G401 (cell line): Measurements from ENCODE around the gene ITFG2. TPM values are rescaled to one million over a fixed set of nuclear protein-coding genes. Genes with fewer than 3 reads are reported as not detected.
"Not testable (repeated sequence)": the region's sequence is repeated elsewhere in the genome, so short reads cannot be mapped to it uniquely, and the experiment has no call there.

Experiments
- DNase-seq: peaks from one replicate; pipeline ENCODE4 v3.0.0-alpha.2; 2015; ENCODE audit warnings: low spot score
- in situ Hi-C: cut with HindIII; loops from 2 replicates; pipeline ENCODE4 v1.10.0; 2016; ENCODE audit warnings: low sequenced_read_pairs, mixed read lengths
- total RNA-seq: library from RNA; depleted of rRNA; stranded (reverse); fragments of >200 nt; shearing (Covaris generic); gene quantifications from 2 replicates; pipeline ENCODE4 v1.2.3, GENCODE V29; 2014; rRNA removed

ITFG2 gene
- total RNA-seq, 1 experiment from 2014 or later: 6.4 TPM

GRCh38 chr12:2855546-2855945, 43.1 kb downstream of the ITFG2 start:
- no peak for DNase-seq
- in situ Hi-C loops: no loop called here

GRCh38 chr12:2856051-2856450, 43.6 kb downstream of the ITFG2 start:
- in situ Hi-C loops: no loop called here
- DNase-seq: no peak

- in situ Hi-C loops: no loop called here
- no peak for DNase-seq
Observed at GRCh38 chr12:2857021-2857431, 44.6 kb downstream of the ITFG2 start, which contains the start of gene TEX52. TSS of gene TEX52 (minus strand) at chr12:2857039. CDS start at chr12:2857026, 13 bp downstream.

GRCh38 chr12:2857576-2857975, 45.1 kb downstream of the ITFG2 start:
- no peak for DNase-seq
- in situ Hi-C loops: no loop called here

GRCh38 chr12:2858334-2858733, 45.9 kb downstream of the ITFG2 start:
- in situ Hi-C loops: no loop called here
- no peak for DNase-seq

- in situ Hi-C loops: no loop called here
- no peak for DNase-seq
Observed at GRCh38 chr12:2858944-2859421, 46.5 kb downstream of the ITFG2 start.

- no peak for DNase-seq
- in situ Hi-C loops: no loop called here
Observed at GRCh38 chr12:2860170-2860569, 47.7 kb downstream of the ITFG2 start.

GRCh38 chr12:2862876-2863275, 50.4 kb downstream of the ITFG2 start:
- no peak for DNase-seq
- in situ Hi-C loops: no loop called here

GRCh38 chr12:2863402-2863801, 50.9 kb downstream of the ITFG2 start:
- in situ Hi-C loops, DNase-seq: not testable (repeated sequence)

GRCh38 chr12:2864198-2864597, 51.7 kb downstream of the ITFG2 start:
- DNase-seq: no peak
- in situ Hi-C loops: no loop called here

GRCh38 chr12:2868986-2869632, 56.6 kb downstream of the ITFG2 start:
- in situ Hi-C loops: not testable (repeated sequence)

More at GRCh38 chr12:2868986-2869632, 56.6 kb downstream of the ITFG2 start:
- DNase-seq: not testable (repeated sequence)

Other genes with a start within 250 kb of the ITFG2 start
- 95.0 and 137 TPM in 2 replicates for gene FKBP4, start 17.7 kb upstream of the ITFG2 start, total RNA-seq
- gene NRIP2, start 22.4 kb downstream of the ITFG2 start, total RNA-seq: not detected in 2 replicates
- gene TEX52, start 44.4 kb downstream of the ITFG2 start, total RNA-seq: not detected in 2 replicates
- gene FOXM1, start 64.5 kb downstream of the ITFG2 start, total RNA-seq: 18.8 and 36.1 TPM in 2 replicates
- 51.8 and 73.4 TPM in 2 replicates for gene RHNO1, start 64.6 kb downstream of the ITFG2 start, total RNA-seq
- gene TULP3, start 78.2 kb downstream of the ITFG2 start, total RNA-seq: 35.6 and 59.9 TPM in 2 replicates
- gene TEAD4, start 146.7 kb downstream of the ITFG2 start, total RNA-seq: 34.3 and 35.9 TPM in 2 replicates